ENCODE data around the gene PPP2R5D.

PPP2R5D gene

GRCh38 chr6:42963855-42964605 is 20.3 kb upstream of the PPP2R5D start:
- peak in 1 of 2 experiments; percentile 32 for DNase-seq

DNA sequence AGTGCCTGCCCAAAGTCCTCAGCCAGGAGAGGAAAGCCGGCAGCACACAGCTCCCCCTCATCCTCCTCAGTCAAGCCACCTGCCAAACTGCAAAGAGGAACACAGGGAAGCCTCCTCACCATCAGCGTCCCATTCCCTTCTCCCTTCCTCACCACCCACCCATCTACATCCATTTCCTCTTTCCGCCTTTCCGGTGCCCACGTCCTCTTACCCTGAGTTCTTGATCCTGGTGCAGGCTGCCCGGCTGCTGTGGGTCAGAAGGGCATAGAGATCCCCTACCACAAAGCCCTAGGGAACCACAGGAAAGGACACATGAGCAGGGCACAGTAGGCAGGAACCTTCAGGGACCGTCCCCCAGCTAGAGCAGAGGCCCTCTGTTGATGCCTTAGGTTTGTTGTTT is 17.8 kb upstream of the PPP2R5D start:
- DNase-seq = no peak

GRCh38 chr6:42967228-42967627 is 17.1 kb upstream of the PPP2R5D start:
- no peak for DNase-seq

GRCh38 chr6:42968126-42968701 is 16.2 kb upstream of the PPP2R5D start:
- no peak for DNase-seq

DNA sequence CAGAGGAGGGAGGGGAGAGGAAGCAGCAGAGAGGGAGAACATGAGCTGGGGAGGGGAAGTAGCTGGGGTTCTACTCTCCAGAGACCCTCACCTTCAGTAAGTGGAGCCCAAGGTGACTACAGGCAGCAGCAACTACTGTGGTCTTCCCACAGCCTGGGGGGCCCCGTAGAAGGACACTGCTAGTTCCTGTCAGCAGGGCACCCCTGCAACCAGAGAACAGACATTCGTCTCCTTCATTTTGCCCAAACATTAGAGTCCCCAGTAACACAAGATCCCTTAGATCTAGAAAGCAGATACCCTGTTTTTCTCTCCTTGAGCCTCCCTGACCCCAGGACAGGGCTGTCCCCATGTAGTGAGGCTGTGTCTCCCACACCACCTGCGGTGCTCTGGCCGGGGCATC is 15.6 kb upstream of the PPP2R5D start:
- no peak for DNase-seq

GRCh38 chr6:42969431-42969830 is 14.9 kb upstream of the PPP2R5D start:
- no peak for DNase-seq

GRCh38 chr6:42969934-42970333 is 14.4 kb upstream of the PPP2R5D start:
- DNase-seq = no peak

DNA sequence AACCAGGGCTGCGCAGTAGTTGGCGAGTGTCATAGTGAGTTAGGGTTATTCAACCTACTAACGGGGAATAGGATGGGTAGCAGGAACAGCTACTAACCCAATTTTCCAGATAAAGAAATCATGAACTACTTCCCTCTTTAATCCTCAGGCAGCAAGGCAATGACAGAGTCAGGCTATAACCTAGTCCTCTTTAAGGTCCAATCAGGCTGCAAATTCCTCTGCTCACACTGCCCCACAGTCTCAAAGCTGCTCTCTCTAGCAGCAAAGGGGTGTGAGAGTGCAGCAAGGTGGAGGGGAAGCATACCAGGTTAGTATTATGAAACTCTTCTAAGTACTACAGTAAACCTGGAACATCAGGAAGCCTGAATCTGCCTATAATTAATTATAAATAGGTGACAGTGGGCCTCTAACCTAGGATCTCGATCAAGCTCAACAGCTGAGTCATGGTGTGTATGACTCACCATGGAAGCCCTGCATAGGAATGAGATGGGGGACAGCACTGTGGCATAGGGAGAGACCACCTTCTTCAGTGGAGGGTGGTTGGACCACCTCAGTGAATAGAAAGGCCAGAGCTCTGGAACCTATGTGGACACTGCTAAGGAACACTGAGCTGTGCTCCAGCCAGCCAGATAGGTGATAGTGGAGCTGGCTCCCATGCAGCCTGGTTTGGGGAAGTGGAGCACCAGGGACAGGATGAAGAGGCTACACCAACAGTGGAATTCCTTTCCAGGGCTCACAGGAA is 13.3 kb upstream of the PPP2R5D start:
- no peak for DNase-seq

- DNase-seq = no peak
Observed at GRCh38 chr6:42971746-42972327, 12.5 kb upstream of the PPP2R5D start.

DNA sequence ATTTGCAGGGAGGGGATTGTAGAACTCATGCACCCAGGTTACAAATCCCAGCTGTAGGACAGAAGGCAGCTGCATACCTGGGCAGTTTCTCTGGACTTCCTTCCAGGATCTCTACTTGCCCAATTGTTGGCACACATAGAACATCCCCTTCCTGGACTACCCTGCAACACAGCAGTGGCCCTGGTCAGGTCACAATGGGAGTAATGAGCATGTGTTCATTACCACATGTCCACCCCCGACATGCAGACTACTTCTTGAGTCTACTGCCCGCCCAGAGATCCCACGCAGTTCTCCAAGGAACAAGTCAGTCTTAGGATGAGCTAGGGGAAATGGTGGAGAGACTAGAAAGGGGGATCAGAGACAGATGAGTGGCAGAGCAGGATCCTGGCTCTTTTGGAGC is 10.4 kb upstream of the PPP2R5D start:
- no peak for DNase-seq

GRCh38 chr6:42974919-42975505 is 9.4 kb upstream of the PPP2R5D start:
- no peak for DNase-seq

DNA sequence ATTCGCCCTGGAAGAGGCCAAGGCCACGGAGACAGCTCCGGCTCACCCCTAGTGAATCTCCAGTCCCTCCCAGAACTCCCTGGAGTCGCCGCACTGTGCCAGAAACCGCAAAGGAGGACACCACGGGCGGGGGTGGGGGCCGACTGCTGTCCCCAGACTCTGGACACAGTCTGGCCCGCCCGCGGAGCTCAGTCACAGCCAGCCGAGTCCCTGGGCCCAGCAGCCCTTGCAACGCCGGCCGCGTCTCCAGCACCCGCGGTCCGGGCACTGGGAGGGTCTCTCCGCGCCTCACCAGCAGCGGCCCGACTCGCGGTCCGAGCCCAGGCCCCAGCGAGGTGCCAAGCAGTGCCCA is 5.9 kb upstream of the PPP2R5D start:
- no peak for DNase-seq

DNA sequence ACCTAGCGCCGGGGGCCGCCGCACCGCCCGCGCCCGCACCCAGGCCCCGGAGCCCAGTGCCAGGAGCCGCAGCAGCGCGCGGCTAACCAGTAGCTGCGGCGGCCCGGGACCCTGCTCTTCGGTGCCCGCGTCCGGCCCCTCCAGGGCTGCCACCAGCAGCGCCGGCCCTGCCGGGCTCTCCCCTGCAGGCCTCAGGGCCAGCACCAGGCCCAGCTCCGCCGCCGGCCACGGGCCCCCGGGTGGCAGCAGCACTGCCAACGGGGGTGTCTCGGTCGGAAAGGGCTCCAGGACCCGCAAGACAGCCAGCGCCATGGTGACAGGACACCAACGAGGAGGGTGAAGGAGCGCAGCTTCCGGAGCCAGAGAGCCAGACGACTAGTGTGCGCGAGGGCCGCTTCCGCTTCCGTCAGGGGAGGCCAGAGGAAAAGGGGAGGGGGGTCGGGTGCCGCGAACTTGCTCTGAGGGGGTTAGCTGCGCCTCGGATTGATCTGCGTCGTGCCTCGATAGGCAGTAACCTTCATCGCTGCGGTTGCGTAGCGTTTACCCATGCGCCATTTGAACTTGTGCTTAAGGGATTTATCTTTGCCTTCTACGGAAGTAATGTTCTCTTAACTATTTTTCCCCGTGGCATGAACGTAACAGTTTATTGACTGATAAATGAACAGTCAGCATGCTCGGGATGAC is 5.4 kb upstream of the PPP2R5D start, which contains the start of gene PEX6:
Gene PEX6 (minus strand): TSS at position 343 of the 684 bp plus-strand sequence. CDS start 31 bp downstream, at position 312.
- peak; percentile 54 to 81 for DNase-seq

DNA sequence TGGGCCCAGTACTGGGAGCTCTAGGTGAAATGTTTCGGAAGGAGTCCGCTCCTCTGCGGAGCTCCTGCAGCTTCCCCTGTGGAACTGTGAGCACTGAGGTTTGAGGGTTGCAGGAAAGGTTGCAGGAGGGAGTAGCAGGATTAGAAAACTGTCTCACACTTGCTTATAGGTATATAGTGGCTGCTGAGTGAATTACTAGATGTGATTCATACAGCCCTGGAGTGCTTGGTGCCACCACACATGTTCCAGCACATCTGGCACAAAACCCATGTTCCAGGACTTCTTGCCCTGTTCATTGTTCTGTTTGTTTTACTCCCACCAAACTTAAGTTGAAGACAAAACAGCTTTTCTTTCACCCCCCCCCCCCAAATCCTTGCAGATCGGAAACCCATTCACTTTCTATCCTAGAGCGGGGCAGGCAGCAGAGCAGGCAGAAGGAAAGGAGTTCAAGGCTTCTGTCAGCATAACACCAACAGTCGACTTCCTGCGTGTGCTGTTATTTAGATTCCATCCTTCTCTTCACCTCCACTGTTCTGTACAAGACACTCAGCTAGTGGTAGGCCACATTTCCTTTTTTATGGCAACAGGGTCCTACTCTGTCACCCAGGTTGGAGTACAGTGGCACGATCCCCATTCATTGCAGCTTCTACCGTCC is 4.7 kb upstream of the PPP2R5D start:
- DNase-seq = no peak

DNA sequence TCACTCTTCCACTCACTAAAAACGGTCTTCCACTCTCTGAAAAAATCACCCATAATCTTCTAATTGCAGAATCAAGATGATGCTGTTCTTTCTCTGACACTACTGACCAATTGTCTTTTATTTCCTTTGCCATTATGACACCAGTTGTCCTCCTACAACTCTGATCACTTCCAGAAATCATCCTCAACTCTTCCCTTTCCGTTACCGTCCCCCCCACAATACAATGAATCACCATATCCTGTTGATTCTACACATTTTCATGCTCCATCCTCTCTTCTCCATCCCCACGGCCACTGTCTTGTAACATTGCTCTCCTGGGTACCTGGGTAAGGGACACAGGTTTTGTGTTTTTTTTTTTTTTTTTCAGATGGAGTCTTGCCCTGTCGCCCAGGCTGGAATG is 2.5 kb upstream of the PPP2R5D start:
- DNase-seq = no peak

- DNase-seq = no peak
Observed at GRCh38 chr6:42984924-42985475, 630 bp downstream of the PPP2R5D start.

DNA sequence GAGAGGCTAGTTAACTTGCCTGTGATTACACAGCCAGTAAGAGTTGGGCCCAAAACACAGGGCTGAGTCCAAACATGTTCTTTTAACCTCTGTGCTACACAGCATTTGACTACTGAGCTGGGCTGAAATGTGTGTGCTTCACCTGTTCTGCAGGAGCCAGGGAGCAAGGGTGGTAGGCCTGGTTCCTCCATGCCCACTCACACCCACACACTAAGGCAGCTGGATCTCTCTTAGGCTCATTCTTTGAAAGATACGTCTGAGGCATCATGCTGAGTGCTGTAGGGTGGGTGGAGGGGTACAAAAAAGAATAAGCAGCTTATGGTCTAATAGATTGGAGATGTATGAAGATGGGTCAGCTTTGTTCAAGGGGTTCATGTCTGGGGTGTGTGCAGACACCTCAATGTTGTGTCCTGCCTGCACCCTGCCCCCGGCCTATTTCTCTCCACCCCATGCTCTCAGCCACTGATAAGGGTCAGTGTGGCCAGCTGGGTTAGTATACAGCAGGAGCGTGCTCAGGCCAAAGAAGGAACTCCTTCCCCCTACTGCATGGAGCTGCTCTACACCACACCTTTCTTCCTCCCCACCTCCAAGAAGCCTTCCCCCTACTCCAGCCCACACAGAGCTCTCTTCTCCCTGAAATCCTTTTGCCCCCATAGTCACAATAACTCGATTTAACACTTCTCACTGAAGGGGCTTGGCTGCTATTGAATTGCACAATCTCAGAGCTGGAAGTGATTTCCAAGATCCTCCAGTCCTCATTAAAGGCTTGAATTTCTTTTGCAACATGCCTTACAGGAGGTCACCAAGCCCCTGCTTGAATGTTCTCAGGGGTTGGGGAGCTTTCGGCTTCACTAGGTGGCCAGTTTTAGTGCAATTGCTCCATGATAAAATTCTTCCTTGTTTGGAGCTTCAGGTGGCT is 3.4 kb downstream of the PPP2R5D start:
- no peak for DNase-seq

GRCh38 chr6:42988486-42989020 is 4.2 kb downstream of the PPP2R5D start:
- DNase-seq = no peak

DNA sequence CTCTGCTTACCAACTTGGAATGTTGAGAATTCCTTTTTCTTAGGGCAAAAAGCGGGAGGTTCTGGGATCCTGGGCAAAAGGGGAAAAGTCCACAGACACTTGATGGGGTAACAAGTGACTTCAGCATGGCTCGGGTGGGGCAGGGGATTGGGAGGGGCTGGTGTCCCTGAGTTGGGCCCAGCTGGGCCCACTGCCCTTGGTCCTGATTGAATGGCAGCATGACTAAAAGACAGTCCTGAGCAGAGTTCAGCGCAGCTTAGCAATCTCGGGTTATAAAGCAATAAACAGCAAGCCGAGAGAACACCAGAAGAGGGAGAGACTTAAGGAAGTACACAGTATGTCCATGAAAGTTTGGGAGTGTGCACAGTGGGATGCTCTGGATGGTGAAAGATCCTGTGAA is 5.6 kb downstream of the PPP2R5D start:
- DNase-seq = no peak

GRCh38 chr6:42993445-42993844 is 9.1 kb downstream of the PPP2R5D start:
- DNase-seq = no peak

Data from NCI-H1930 (cell line).